PC-3 (cell line): Measurements from ENCODE around the gene PLPPR1. TPM values are rescaled to one million over a fixed set of nuclear protein-coding genes. Genes with fewer than 3 reads are reported as not detected.

Source experiments
- ATAC-seq: fragments of 200-7000 bp; cut with Tn5 transposase; 2 replicates; pipeline ENCODE4 v1.9.1; 2020; ENCODE audit warnings: mild to moderate bottlenecking, moderate library complexity
- BruUV-seq: library from RNA; stranded (reverse); fragments of 400-500 nt; replicated peaks from 2 replicates; lab custom pipeline; 2021; lab: Mats Ljungman, UMichigan
- CTCF ChIA-PET: fragments of 300-600 bp; sonication (Branson Sonifier 250); formaldehyde crosslinking; loops from one replicate; lab custom pipeline; 2022; ENCODE audit warnings: antibody characterized with exemption; lab: Charles Lee
- POLR2A ChIA-PET: fragments of 300-600 bp; sonication (Branson Sonifier 250); formaldehyde crosslinking; loops from one replicate; lab custom pipeline; 2022; ENCODE audit warnings: antibody characterized with exemption; ENCODE audit not compliant: unreplicated experiment; lab: Charles Lee
- DNase-seq: peaks from one replicate; pipeline ENCODE4 v3.0.0-alpha.2; 2015
- H2AFZ ChIP-seq: fragments of 300-600 bp; sonication (generic); 2 replicates; pipeline ENCODE4 v1.6.0; 2016; ENCODE audit warnings: antibody characterized with exemption, low read length
- H3F3A ChIP-seq: fragments of 300-600 bp; sonication (generic); one replicate; pipeline ENCODE4 v1.6.0; 2017; ENCODE audit warnings: antibody characterized with exemption, low read length, control low read depth, mild to moderate bottlenecking; ENCODE audit not compliant: unreplicated experiment
- H3K27ac ChIP-seq: fragments of 300-600 bp; sonication (generic); 2 replicates; pipeline ENCODE4 v1.5.1; 2016; ENCODE audit warnings: mild to moderate bottlenecking, low read length
- H3K27me3 ChIP-seq: fragments of 300-600 bp; sonication (generic); 2 replicates; pipeline ENCODE4 v1.6.1; 2016; ENCODE audit warnings: low read length, mixed read lengths
- H3K36me3 ChIP-seq: fragments of 300-600 bp; sonication (generic); 2 replicates; pipeline ENCODE4 v1.6.1; 2016; ENCODE audit warnings: low read depth, mixed run types, low read length, mixed read lengths
- H3K4me1 ChIP-seq: fragments of 300-600 bp; sonication (generic); 2 replicates; pipeline ENCODE4 v1.5.1; 2016; ENCODE audit warnings: low read length; ENCODE audit not compliant: insufficient read depth
- H3K4me2 ChIP-seq: fragments of 300-600 bp; sonication (generic); 2 replicates; pipeline ENCODE4 v1.6.0; 2016; ENCODE audit warnings: low read length
- H3K4me3 ChIP-seq: fragments of 300-600 bp; sonication (generic); 2 replicates; pipeline ENCODE4 v1.5.1; 2016; ENCODE audit warnings: mild to moderate bottlenecking, low read length, mixed read lengths
- H3K79me2 ChIP-seq: fragments of 300-600 bp; sonication (generic); 2 replicates; pipeline ENCODE4 v1.6.1; 2017; ENCODE audit warnings: low read length, mixed read lengths
- H3K9ac ChIP-seq: fragments of 300-600 bp; sonication (generic); 2 replicates; pipeline ENCODE4 v1.6.0; 2016; ENCODE audit warnings: mild to moderate bottlenecking, low read length
- H3K9me2 ChIP-seq: fragments of 300-600 bp; sonication (generic); replicated peaks from 2 replicates; pipeline ENCODE4 v1.6.1; 2016; ENCODE audit warnings: mixed run types, low read length, mixed read lengths
- H3K9me3 ChIP-seq: fragments of 300-600 bp; sonication (generic); 2 replicates; pipeline ENCODE4 v1.6.1; 2016; ENCODE audit warnings: low read length, mixed read lengths
- H4K20me1 ChIP-seq: fragments of 300-600 bp; sonication (generic); 2 replicates; pipeline ENCODE4 v1.6.1; 2016; ENCODE audit warnings: low read length, mixed read lengths
- CTCF ChIP-seq: fragments of 300-600 bp; sonication (generic); conservative IDR thresholded peaks from 2 replicates; pipeline ENCODE4 v1.5.1; 2017; ENCODE audit warnings: antibody characterized with exemption, low read depth, mild to moderate bottlenecking, low read length
- EZH2 ChIP-seq: fragments of 300-600 bp; sonication (generic); IDR thresholded peaks from one replicate; pipeline ENCODE4 v1.6.1; 2017; ENCODE audit warnings: antibody characterized with exemption, mild to moderate bottlenecking, low read length; ENCODE audit not compliant: unreplicated experiment
- EZH2phosphoT487 ChIP-seq: fragments of 300-600 bp; sonication (generic); IDR thresholded peaks from 2 replicates; pipeline ENCODE4 v1.6.1; 2018; ENCODE audit warnings: mild to moderate bottlenecking, antibody characterized with exemption, low read length, borderline replicate concordance
- intact Hi-C: fragments of 100-400 bp; cut with micrococcal nuclease; formaldehyde crosslinking; loops from 2 replicates; pipeline ENCODE4 v1.9.0; 2023
- total RNA-seq: library from RNA; depleted of rRNA; stranded (reverse); fragments of >200 nt; gene quantifications from 2 replicates; pipeline ENCODE4 v1.2.3, GENCODE V29; 2014

Gene PLPPR1
- total RNA-seq, 1 experiment from 2014 or later: not detected

- no peaks in the 10 kb centered on the region for H3K4me1 ChIP-seq
- no peak overlapping the region for H2AFZ ChIP-seq
- CTCF ChIA-PET: no interaction called here
- H3K79me2 ChIP-seq: no peaks in the 10 kb centered on the region
- no peaks in the 10 kb centered on the region for H3K27me3 ChIP-seq
- TF ChIP-seq EZH2: no peak
- TF ChIP-seq CTCF: no peak
- no peak for TF ChIP-seq EZH2phosphoT487
- no peak for ATAC-seq
- H3F3A ChIP-seq: no peaks in the 10 kb centered on the region
- no peak for DNase-seq
- H3K4me3 ChIP-seq: no peak overlapping the region
- H3K27ac ChIP-seq: no peak overlapping the region
- intact Hi-C loops: no loop called here
- no peaks in the 10 kb centered on the region for H3K9me2 ChIP-seq
- no peak overlapping the region for H3K9ac ChIP-seq
- no peak overlapping the region for H3K4me2 ChIP-seq
- no TSS peak for BruUV-seq
- no peaks in the 10 kb centered on the region for H3K9me3 ChIP-seq
- POLR2A ChIA-PET: no interaction called here
- H3K36me3 ChIP-seq: no peaks in the 10 kb centered on the region
- no peaks in the 10 kb centered on the region for H4K20me1 ChIP-seq
Observed at GRCh38 chr9:101220341-101220740, 191.8 kb downstream of the PLPPR1 start.

GRCh38 chr9:101225271-101225670 is 196.7 kb downstream of the PLPPR1 start:
- Histone ChIP-seq H3K79me2 (no peaks in the 10 kb centered on the region), H3K36me3 (no peaks in the 10 kb centered on the region), H3K4me3 (no peak overlapping the region), H3K9me2 (no peaks in the 10 kb centered on the region), H3K4me1 (no peaks in the 10 kb centered on the region), H3F3A (no peaks in the 10 kb centered on the region), H3K27me3 (no peaks in the 10 kb centered on the region), H3K27ac (no peak overlapping the region), H2AFZ (no peak overlapping the region), H4K20me1 (no peaks in the 10 kb centered on the region), H3K9me3 (no peaks in the 10 kb centered on the region), H3K9ac (no peak overlapping the region), H3K4me2 (no peak overlapping the region)
- ATAC-seq (no peak), DNase-seq (no peak)
- CTCF ChIA-PET: no interaction called here
- intact Hi-C loops: no loop called here
- no TSS peak for BruUV-seq
- POLR2A ChIA-PET: no interaction called here
- TF ChIP-seq EZH2phosphoT487: no peak
- TF ChIP-seq CTCF: no peak
- TF ChIP-seq EZH2: no peak

GRCh38 chr9:101226161-101226560 is 197.6 kb downstream of the PLPPR1 start:
- Histone ChIP-seq H3K79me2 (no peaks in the 10 kb centered on the region), H3K27me3 (no peaks in the 10 kb centered on the region), H3K9ac (no peak overlapping the region), H3K4me3 (no peak overlapping the region), H4K20me1 (no peaks in the 10 kb centered on the region), H3F3A (no peaks in the 10 kb centered on the region), H3K36me3 (no peaks in the 10 kb centered on the region), H2AFZ (no peak overlapping the region), H3K4me2 (no peak overlapping the region), H3K27ac (no peak overlapping the region), H3K4me1 (no peaks in the 10 kb centered on the region), H3K9me2 (no peaks in the 10 kb centered on the region), H3K9me3 (no peaks in the 10 kb centered on the region)
- no peak for TF ChIP-seq EZH2phosphoT487
- CTCF ChIA-PET: no interaction called here
- ATAC-seq (no peak), DNase-seq (no peak)
- POLR2A ChIA-PET: no interaction called here
- BruUV-seq: no TSS peak
- intact Hi-C loops: no loop called here
